ACC112 (cell line): Measurements from ENCODE around the gene OR5AL1.
"Not testable (repeated sequence)": the region's sequence is repeated elsewhere in the genome, so short reads cannot be mapped to it uniquely, and the experiment has no call there.

Source experiments
- H2AFZ ChIP-seq: fragments of 200-600 bp; sonication (generic); one replicate; pipeline ENCODE4 v1.6.0; 2017; ENCODE audit warnings: antibody characterized with exemption, low read length; ENCODE audit not compliant: unreplicated experiment
- H3K27ac ChIP-seq: fragments of 200-600 bp; sonication (generic); 2 replicates; pipeline ENCODE4 v1.5.1; 2014; ENCODE audit warnings: low read depth, mild to moderate bottlenecking, antibody characterized with exemption, low read length, moderate library complexity
- H3K27me3 ChIP-seq: fragments of 200-600 bp; sonication (generic); 2 replicates; pipeline ENCODE4 v1.6.1; 2014; ENCODE audit warnings: mild to moderate bottlenecking, antibody characterized with exemption, low read length, moderate library complexity, mixed read lengths; ENCODE audit not compliant: insufficient read depth
- H3K36me3 ChIP-seq: fragments of 200-600 bp; sonication (generic); 2 replicates; pipeline ENCODE4 v1.6.1; 2016; ENCODE audit warnings: mild to moderate bottlenecking, antibody characterized with exemption, low read length, moderate library complexity, mixed read lengths; ENCODE audit not compliant: insufficient read depth
- H3K4me1 ChIP-seq: fragments of 200-600 bp; sonication (generic); one replicate; pipeline ENCODE4 v1.6.1; 2016; ENCODE audit warnings: low read length, mixed read lengths; ENCODE audit not compliant: insufficient read depth, unreplicated experiment, control insufficient read depth
- H3K4me3 ChIP-seq: fragments of 200-600 bp; sonication (generic); 2 replicates; pipeline ENCODE4 v1.5.1; 2014; ENCODE audit warnings: mild to moderate bottlenecking, low read depth, low read length
- H3K79me2 ChIP-seq: fragments of 200-600 bp; sonication (generic); one replicate; pipeline ENCODE4 v1.6.0; 2016; ENCODE audit warnings: low read length; ENCODE audit not compliant: control insufficient read depth, unreplicated experiment, insufficient read depth

The OR5AL1 gene

DNA sequence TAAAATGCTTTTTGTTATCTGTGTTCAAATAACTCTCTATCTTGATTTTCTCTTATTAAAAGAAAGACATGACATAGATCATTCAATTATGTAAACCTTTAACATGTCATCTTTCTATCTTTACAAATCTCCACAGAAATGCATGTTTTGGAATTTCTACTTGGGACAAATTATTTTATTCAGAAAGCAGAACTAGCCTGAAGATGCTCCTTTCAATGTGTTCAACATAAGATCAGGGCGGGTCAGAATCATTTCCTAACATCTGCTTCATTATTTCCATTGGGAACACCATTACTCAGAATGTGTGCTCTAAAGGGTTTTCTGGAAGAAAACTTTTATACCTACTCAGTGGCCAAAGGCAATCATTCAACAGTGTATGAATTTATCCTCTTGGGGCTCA lies at the start of gene OR5AL1:
Gene OR5AL1 (plus strand): TSS at position 301 of the 400 bp plus-strand sequence.
- H3K27ac ChIP-seq, result no peak within 1 kb of the TSS
- H3K36me3 ChIP-seq, result no peaks in the 10 kb centered on the region
- H3K27me3 ChIP-seq, result no peaks in the 10 kb centered on the region

DNA sequence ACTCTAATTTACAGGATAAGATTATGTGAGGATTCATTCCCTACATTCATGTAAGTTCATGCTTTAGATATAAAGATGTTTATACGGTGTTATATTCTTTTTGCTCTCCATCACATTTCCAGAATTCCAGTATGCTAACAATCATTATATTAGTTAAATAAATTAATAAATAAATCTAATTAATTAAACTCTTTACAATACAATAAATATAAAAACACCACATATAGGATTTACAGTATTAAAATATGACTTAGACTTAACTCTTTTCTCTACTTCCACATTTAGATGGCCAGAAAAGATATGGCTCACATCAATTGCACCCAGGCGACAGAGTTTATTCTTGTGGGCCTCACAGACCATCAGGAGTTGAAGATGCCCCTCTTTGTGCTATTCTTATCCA lies 37.2 kb upstream of the OR5AL1 start, which contains the start of gene OR8U1:
Gene OR8U1 (plus strand): TSS at position 301 of the 400 bp plus-strand sequence. CDS start 0 bp downstream, at position 301.
- no peak within 1 kb of the TSS for H3K27ac ChIP-seq
- no peaks in the 10 kb centered on the region for H3K4me1 ChIP-seq
- H3K27me3 ChIP-seq, result no peaks in the 10 kb centered on the region
- H3K36me3 ChIP-seq, result no peaks in the 10 kb centered on the region
- H2AFZ ChIP-seq, result no peak within 1 kb of the TSS
- no peaks in the 10 kb centered on the region for H3K79me2 ChIP-seq
- H3K4me3 ChIP-seq, result no peak within 1 kb of the TSS

More for the DNA sequence above, at the start of gene OR5AL1:
- no peaks in the 10 kb centered on the region for H3K4me1 ChIP-seq
- no peak within 1 kb of the TSS for H3K4me3 ChIP-seq
- no peak within 1 kb of the TSS for H2AFZ ChIP-seq
- H3K79me2 ChIP-seq, result no peaks in the 10 kb centered on the region

DNA sequence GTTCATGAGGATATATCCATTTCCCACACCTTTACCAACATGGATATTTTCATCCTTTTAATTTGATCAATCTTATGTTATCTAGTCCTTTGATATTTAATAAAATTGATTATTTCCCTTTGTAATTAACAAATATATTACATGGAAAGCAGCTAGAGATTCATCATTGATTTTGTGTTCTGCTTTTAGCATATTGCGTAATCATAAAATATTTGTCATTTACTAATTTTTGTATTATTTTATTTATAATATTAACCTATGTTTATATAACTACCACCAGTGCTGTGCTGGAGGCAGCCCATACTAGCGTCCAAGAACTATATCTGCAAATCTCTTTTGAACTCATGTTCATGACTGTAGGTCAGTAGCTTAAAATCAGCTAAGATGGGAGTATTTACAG lies 32.4 kb upstream of the OR5AL1 start:
- Histone ChIP-seq H2AFZ (no peak overlapping the region), H3K27me3 (no peaks in the 10 kb centered on the region), H3K4me3 (no peak overlapping the region), H3K4me1 (no peaks in the 10 kb centered on the region), H3K27ac (no peak overlapping the region), H3K79me2 (no peaks in the 10 kb centered on the region), H3K36me3 (no peaks in the 10 kb centered on the region)

DNA sequence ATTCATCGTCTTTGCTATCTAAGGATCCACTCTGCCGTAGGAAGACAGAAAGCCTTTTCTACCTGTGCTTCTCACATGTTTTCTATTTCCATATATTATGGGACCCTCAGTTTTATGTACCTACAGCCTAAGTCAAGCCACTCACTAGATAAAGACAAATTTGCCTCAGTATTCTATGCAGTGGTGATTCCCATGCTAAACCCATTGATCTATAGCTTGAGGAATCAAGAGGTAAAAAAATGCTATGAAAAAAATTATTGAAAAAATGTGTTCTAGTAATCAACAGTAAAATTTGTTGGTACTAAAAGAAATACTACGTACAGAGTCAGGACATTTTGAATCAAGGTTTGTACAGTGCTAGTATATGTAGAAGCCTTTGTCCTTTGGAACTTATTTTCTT lies 18.1 kb upstream of the OR5AL1 start:
- no peak overlapping the region for H3K27ac ChIP-seq
- no peak overlapping the region for H2AFZ ChIP-seq
- no peaks in the 10 kb centered on the region for H3K27me3 ChIP-seq
- H3K4me1 ChIP-seq, result no peaks in the 10 kb centered on the region
- no peak overlapping the region for H3K4me3 ChIP-seq
- H3K79me2 ChIP-seq, result no peaks in the 10 kb centered on the region
- no peaks in the 10 kb centered on the region for H3K36me3 ChIP-seq

DNA sequence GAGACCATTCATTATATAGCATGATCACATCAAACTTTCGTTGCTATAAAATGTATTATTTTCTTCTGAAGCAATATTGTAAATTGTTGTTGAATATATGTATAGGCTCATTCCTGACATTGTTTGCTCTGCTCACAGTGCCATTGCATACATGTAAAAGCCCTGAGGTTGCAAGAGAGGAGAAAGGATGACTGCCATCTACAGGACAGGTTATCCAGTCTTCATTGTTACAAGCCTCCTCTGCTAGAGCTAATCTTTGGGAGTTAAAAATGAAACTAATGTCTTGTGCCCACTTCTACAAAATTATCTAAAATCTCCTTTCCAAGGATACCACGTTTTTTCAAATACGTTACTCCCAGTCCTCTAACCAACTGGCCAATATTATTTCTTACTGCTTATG lies 16.4 kb upstream of the OR5AL1 start:
- H3K4me1 ChIP-seq, result no peaks in the 10 kb centered on the region
- no peaks in the 10 kb centered on the region for H3K36me3 ChIP-seq
- H3K79me2 ChIP-seq, result no peaks in the 10 kb centered on the region
- H3K4me3 ChIP-seq, result no peak overlapping the region
- H3K27me3 ChIP-seq, result no peaks in the 10 kb centered on the region
- no peak overlapping the region for H3K27ac ChIP-seq
- H2AFZ ChIP-seq, result no peak overlapping the region

DNA sequence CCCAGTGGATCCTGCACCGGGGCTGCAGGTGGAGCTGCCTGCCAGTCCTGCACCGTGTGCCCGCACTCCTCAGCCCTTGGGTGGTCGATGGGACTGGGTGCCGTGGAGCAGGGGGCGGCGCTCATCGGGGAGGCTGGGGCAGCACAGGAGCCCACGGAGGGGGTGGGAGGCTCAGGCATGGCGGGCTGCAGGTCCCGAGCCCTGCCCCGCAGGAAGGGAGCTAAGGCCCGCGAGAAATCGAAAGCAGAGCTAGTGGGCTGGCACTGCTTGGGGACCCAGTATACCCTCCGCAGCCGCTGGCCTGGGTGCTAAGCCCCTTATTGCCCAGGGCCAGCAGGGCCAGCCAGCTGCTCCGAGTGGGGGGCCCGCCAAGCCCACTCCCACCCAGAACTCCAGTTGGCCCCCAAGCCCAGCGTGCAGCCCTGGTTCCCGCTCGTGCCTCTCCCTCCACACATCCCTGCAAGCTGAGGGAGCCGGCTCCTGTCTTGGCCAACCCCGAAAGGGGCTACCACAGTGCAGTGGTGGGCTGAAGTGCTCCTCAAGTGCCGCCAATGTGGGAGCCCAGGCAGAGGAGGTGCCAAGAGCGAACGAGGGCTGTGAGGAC lies 10.5 kb upstream of the OR5AL1 start:
- not testable (repeated sequence) for H3K36me3 ChIP-seq, H3K79me2 ChIP-seq, H2AFZ ChIP-seq, H3K4me1 ChIP-seq, H3K4me3 ChIP-seq, H3K27ac ChIP-seq, H3K27me3 ChIP-seq

DNA sequence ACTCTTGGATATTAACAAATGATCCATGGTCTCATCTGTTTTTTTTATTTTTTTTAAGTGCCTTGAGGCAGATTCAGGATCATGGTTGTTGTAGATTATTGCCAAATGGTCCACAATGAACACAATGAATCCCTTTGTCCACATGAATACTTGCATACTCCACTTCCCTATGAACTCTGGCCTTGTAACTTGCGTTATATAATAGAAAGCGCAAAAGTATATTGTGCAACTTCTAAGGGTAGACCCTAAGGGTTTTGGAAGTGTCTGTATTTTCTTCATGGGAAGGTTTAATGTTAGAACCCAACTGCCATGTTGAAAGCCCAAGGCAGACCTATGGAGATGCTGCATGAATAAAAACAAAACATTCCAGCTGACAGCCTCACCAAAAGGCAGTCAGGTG lies 8.1 kb upstream of the OR5AL1 start:
- Histone ChIP-seq H2AFZ (no peak overlapping the region), H3K79me2 (no peaks in the 10 kb centered on the region), H3K27ac (no peak overlapping the region), H3K4me1 (no peaks in the 10 kb centered on the region), H3K4me3 (no peak overlapping the region), H3K36me3 (no peaks in the 10 kb centered on the region), H3K27me3 (no peaks in the 10 kb centered on the region)

DNA sequence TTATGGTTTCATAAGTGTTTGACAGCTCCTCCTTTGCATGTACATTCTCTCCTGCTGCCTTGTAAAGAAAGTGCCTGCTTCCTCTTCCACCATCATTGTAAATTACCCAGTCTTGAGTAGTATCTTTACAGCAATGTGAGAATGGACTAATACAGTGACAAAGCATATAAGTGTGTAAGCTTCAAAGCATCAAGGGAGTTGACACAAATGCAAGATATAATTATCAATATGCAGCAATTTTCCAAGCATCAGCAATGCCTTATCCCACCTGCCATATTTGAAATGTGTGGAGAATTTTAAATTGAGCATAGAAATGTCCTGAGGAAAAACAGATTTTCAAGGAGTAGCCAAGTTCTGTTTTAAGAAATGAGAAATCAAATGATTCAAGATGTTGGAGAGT lies 1.7 kb upstream of the OR5AL1 start:
- no peaks in the 10 kb centered on the region for H3K4me1 ChIP-seq
- no peak overlapping the region for H3K27ac ChIP-seq
- H2AFZ ChIP-seq, result no peak overlapping the region
- no peaks in the 10 kb centered on the region for H3K79me2 ChIP-seq
- H3K36me3 ChIP-seq, result no peaks in the 10 kb centered on the region
- H3K4me3 ChIP-seq, result no peak overlapping the region
- H3K27me3 ChIP-seq, result no peaks in the 10 kb centered on the region

DNA sequence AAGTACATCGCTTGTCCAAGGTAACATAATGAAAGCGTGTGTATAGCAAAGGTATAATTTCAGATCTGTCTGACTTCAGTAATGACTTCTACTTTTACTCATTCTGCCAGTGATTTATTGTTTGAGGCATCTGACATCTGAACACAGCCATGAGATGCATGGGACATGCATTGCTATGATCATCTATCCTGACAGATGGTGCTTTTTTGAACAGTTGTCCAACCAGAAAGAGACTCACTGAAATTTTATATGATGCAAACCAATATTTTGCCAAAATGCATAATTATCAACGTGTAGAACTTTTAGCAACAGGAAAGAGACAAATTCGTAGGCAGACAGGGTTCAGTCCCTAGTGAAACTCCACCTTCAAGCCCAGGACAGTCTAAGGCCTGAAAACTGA lies 41.0 kb downstream of the OR5AL1 start:
- H3K79me2 ChIP-seq, result no peaks in the 10 kb centered on the region
- H3K4me1 ChIP-seq, result no peaks in the 10 kb centered on the region
- no peak overlapping the region for H2AFZ ChIP-seq
- H3K4me3 ChIP-seq, result no peak overlapping the region
- H3K27me3 ChIP-seq, result no peaks in the 10 kb centered on the region
- no peak overlapping the region for H3K27ac ChIP-seq
- no peaks in the 10 kb centered on the region for H3K36me3 ChIP-seq

DNA sequence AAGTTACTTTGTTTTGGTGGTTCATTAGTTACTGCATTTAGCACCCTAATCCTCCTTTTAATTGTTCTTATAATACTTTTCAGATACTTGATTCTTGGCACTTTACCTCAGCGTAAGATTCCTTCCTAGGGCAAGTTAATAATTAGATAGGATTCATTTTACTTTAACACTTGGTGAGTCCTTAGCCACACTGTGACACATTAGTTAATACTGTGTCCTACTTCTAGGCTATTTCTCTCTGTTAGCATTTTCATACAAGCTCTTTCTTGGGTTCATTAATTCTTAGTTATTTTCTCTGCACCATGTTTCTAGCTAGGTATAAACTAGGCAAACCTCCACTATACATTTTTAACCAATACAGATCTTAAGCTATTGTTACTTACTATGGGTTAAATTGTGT lies 44.6 kb downstream of the OR5AL1 start:
- H3K27me3 ChIP-seq, result no peaks in the 10 kb centered on the region
- H2AFZ ChIP-seq, result no peak overlapping the region
- H3K36me3 ChIP-seq, result no peaks in the 10 kb centered on the region
- no peaks in the 10 kb centered on the region for H3K79me2 ChIP-seq
- H3K27ac ChIP-seq, result no peak overlapping the region
- H3K4me1 ChIP-seq, result no peaks in the 10 kb centered on the region
- no peak overlapping the region for H3K4me3 ChIP-seq
